ENCODE data around the gene COX6B2.

Gene COX6B2

GRCh38 chr19:55311797-55312196, 42.7 kb downstream of the COX6B2 start:
- no peak for DNase-seq (ENCODE audit: insufficient read length, low spot score)
- no peak for TF ChIP-seq POLR2A (IDR thresholded peaks at IDR 0.05; ENCODE audit: low read depth, low read length)
- no peak for FAIRE-seq

DNA sequence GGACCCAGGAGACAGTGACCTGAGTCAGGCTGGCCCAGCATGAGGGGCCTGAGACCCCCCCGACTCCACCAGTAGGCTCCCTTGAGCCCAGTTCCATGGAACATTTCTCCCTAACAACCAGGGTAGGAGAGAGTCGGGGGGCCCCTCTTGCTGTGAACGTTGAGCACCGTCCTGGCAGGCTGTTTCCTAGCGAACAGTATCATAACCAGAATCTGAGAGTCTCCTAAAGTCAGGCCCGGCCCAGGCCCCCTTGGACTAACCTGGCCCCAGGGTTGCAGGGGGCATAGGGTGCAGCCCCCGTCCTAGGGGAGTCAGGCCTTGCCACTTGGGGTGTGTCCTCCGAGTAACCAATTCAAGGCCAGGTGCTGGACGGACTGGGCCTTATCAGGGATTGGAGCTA, 43.1 kb downstream of the COX6B2 start:
- no peak for FAIRE-seq
- TF ChIP-seq POLR2A (IDR thresholded peaks at IDR 0.05; ENCODE audit: low read depth, low read length): no peak
- no peak for DNase-seq (ENCODE audit: insufficient read length, low spot score)

DNA sequence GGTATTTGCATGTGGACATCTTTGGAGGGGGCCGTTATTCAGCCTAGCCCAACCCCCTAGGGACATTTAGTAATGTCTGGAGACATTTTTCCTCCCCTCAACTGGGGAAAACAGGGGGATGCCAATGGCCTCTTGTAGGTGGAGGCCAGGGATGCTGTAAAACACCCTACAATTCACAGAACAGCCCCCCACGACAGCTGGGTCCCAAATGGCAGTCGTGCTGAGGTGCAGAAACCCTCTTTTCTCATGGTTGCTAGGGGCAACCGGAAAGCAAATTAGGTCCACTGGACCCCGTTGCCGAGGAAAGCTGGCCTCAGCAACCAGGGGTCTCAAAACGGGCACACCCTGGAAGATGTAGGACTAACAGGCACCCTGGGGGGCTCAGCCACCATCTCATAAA, 44.0 kb downstream of the COX6B2 start:
- TF ChIP-seq POLR2A (IDR thresholded peaks at IDR 0.05; ENCODE audit: low read depth, low read length): no peak
- FAIRE-seq: no peak

DNA sequence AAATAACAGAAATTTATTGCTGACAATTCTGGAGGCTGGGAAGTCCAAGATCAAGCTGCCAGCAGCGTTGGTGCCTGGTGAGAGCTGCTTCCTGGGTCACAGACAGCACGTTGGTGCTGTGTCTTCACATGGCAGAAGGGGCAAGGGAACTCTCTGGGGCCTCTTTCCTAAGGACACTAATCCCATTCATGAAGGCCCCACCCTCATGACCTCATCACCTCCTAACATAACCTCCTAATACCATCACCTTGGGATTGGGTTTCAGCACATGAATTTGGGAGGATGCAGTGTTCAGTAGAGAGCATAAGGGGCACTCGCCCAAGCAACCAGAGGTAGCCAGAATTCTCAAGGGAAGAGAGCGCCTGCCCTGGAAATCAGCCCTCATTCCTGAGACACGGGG, 45.1 kb downstream of the COX6B2 start:
- no peak for FAIRE-seq

More for the DNA sequence above, 44.0 kb downstream of the COX6B2 start:
- DNase-seq (ENCODE audit: insufficient read length, low spot score): no peak

DNA sequence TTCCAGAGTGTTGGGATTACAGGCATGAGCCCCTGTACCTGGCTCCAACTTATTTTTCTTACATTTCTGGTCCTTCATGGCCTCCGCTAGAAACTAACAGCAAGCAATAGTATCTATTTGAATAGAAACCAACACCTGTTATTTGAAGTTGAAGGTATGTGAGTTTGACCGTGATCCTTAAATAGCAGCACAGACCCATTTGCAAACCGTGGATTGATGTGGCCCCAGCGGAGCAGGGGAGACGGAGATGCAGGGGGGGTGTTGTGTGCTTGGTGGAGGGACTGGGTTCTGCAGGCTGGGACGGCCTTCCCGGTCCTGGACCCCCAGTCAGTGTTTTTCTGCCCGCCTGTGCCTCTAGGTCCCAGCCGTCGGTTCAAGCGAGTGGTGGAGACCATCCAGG, 46.2 kb downstream of the COX6B2 start:
- DNase-seq (ENCODE audit: insufficient read length, low spot score): no peak
- no peak for TF ChIP-seq POLR2A (IDR thresholded peaks at IDR 0.05; ENCODE audit: low read depth, low read length)
- FAIRE-seq: no peak

More for the DNA sequence above, 45.1 kb downstream of the COX6B2 start:
- no peak for DNase-seq (ENCODE audit: insufficient read length, low spot score)
- 0 out of 2 replicates have a peak, but pooled peaks have one; percentile 9 for TF ChIP-seq POLR2A (IDR thresholded peaks at IDR 0.05; ENCODE audit: low read depth, low read length)

DNA sequence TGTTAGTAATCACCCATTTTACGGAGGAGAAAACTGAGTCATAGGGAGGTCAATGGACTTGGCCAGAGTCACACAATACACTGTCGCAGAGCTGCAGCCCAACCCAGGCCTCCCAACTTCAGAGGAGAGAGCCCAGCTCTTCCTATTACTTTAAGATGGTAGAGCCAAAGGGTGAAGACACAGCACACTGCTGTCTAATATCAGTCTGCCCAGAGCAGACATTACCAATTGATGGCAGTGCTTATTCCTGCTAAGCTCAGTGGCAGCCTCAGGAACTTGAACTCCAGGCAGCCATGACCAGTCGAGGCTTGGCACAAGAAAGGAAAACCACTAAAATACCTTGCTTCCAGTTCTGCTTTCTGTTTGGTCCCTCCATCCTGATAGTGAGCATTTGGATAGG, 47.8 kb downstream of the COX6B2 start:
- FAIRE-seq (no peak), DNase-seq (ENCODE audit: insufficient read length, low spot score) (no peak)
- TF ChIP-seq POLR2A (IDR thresholded peaks at IDR 0.05; ENCODE audit: low read depth, low read length): no peak

GRCh38 chr19:55305983-55306562, 48.4 kb downstream of the COX6B2 start:
- TF ChIP-seq POLR2A (IDR thresholded peaks at IDR 0.05; ENCODE audit: low read depth, low read length): no peak
- DNase-seq (ENCODE audit: insufficient read length, low spot score): no peak
- no peak for FAIRE-seq

DNA sequence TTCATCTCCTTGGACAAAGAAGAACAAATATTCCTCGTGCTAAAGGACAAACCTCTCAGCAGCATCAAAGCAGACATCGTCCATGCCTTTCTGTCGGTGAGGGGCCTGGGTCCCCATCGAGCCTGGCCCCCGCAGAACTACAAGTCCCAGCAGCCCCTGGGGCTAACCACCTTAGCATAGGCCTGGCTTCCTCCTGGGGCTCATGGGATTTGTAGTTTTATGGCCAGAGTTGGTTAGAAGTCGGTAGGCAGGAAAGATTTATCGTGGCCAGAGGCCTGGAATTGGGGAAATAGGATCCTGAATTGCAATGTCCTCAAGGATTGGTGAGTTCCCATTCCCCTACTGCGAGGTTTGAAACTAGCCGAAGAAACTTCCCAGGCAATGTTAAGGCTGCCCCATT, 49.0 kb downstream of the COX6B2 start:
- no peak for DNase-seq (ENCODE audit: insufficient read length, low spot score)
- no peak for TF ChIP-seq POLR2A (IDR thresholded peaks at IDR 0.05; ENCODE audit: low read depth, low read length)
- FAIRE-seq: no peak

DNA sequence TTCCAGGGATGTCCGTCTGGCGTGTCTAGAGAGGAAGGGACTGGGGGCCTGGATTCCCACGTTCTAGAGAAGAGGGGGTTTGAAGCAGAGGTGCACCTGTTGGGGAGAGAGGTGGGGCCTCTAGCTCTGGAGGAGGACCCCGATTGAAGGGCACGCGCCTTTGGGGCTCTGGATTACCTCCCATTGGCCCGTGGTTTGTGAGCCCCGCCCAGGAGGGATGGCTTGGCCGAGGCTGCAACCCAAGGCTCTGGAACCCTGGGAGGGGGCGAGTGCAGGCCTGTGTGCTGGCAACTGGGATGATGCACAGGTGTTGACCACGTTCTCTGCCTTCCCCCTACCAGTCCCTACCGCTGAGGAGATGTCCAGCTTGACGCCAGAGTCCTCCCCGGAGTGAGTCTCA, 49.5 kb downstream of the COX6B2 start:
- no peak for TF ChIP-seq POLR2A (IDR thresholded peaks at IDR 0.05; ENCODE audit: low read depth, low read length)
- no peak for FAIRE-seq
- no peak for DNase-seq (ENCODE audit: insufficient read length, low spot score)

DNA sequence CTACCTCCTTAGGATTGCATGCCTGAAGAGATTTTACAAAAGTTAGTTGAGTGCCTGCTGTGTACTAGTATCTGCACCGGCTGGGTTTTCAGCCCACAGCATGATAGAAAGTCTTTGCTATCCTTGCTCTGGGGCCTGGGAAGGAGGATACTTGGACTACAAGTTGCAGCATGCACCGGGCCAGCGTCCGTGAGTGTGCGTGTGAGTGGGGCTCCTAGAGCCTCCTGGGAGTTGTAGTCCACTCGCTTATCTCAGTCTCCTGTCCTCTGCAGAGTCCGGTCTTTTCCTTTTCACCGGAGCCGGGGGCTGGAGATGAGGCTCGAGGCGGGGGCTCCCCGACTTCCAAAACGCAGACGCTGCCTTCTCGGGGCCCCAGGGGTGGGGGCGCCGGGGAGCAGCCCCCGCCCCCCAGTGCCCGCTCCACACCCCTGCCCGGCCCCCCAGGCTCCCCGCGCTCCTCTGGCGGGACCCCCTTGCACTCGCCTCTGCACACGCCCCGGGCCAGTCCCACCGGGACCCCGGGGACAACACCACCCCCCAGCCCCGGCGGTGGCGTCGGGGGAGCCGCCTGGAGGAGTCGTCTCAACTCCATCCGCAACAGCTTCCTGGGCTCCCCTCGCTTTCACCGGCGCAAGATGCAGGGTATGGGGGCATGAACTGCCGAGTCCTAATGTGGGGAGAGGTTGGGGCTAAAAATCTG, 50.1 kb downstream of the COX6B2 start:
- TF ChIP-seq POLR2A (IDR thresholded peaks at IDR 0.05; ENCODE audit: low read depth, low read length): no peak
- FAIRE-seq: no peak
- peak; percentile 78 for DNase-seq (ENCODE audit: insufficient read length, low spot score)

GRCh38 chr19:55303477-55303876, 51.0 kb downstream of the COX6B2 start:
- DNase-seq (ENCODE audit: insufficient read length, low spot score) (no peak), FAIRE-seq (no peak)
- TF ChIP-seq POLR2A (IDR thresholded peaks at IDR 0.05; ENCODE audit: low read depth, low read length): no peak

DNA sequence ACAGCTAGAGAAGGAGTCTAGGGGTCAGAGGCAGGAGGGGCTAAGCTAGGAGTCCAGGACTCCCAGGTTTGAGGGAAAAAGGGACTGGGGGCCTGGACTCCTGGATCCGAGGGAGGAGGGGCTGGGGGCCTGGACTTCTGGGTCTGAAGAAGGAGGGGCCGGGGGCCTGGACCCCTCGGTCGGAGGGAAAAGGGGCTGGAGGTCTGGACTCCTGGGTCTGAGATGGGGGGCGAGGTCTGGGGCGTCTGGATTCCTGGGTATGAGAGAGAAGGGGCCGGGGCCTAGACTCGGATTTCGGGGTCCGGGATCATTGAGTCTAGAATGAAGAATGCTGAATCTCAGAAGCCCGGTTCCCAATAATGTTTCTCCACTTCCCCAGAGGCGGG, 52.2 kb downstream of the COX6B2 start:
- DNase-seq (ENCODE audit: insufficient read length, low spot score) (no peak), FAIRE-seq (no peak)
- TF ChIP-seq POLR2A (IDR thresholded peaks at IDR 0.05; ENCODE audit: low read depth, low read length): no peak

- FAIRE-seq (no peak), DNase-seq (ENCODE audit: insufficient read length, low spot score) (peak; percentile 100)
- peak; percentile 26; the same call in 1 of the 2 replicates for TF ChIP-seq POLR2A (IDR thresholded peaks at IDR 0.05; ENCODE audit: low read depth, low read length)
Measured at GRCh38 chr19:55301459-55302317, 52.8 kb downstream of the COX6B2 start.

DNA sequence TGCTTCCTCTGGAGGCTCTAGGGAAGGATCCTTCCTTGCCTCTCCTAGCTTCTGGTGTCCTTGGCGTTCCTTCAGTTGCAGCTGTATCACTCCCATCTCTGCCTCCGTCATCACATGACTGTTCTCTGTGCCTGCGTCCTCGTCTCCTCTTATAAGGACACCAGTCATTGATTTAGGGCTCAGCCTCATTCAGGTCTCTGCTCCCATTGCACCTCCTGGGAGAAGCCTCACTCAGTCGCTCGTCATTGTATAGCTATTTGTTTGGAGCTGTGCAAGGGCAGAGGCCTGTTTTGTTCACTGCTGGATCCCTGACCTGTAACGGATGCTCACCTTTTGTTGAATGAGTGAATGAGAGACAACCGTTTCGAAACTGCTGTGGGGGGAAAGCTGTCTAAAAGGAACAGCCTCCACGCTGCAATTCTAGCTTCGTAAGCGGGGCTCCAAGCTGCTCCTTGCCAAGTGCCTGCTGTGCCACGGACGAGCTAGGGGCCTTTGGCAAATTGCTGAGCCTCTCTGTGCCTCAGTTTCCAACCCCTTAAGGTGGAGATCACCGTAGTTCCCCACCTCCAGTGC, 53.5 kb downstream of the COX6B2 start:
- TF ChIP-seq POLR2A (IDR thresholded peaks at IDR 0.05; ENCODE audit: low read depth, low read length): no peak
- no peak for FAIRE-seq
- no peak for DNase-seq (ENCODE audit: insufficient read length, low spot score)
